ELF-1 (cell line): ENCODE measurements around the gene FOXQ1.

Experiments
- DNase-seq: peaks from one replicate; pipeline ENCODE4 v3.0.0-alpha.2; 2016; ENCODE audit warnings: low read depth, low spot score

FOXQ1 gene, protein sequence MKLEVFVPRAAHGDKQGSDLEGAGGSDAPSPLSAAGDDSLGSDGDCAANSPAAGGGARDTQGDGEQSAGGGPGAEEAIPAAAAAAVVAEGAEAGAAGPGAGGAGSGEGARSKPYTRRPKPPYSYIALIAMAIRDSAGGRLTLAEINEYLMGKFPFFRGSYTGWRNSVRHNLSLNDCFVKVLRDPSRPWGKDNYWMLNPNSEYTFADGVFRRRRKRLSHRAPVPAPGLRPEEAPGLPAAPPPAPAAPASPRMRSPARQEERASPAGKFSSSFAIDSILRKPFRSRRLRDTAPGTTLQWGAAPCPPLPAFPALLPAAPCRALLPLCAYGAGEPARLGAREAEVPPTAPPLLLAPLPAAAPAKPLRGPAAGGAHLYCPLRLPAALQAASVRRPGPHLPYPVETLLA

DNA sequence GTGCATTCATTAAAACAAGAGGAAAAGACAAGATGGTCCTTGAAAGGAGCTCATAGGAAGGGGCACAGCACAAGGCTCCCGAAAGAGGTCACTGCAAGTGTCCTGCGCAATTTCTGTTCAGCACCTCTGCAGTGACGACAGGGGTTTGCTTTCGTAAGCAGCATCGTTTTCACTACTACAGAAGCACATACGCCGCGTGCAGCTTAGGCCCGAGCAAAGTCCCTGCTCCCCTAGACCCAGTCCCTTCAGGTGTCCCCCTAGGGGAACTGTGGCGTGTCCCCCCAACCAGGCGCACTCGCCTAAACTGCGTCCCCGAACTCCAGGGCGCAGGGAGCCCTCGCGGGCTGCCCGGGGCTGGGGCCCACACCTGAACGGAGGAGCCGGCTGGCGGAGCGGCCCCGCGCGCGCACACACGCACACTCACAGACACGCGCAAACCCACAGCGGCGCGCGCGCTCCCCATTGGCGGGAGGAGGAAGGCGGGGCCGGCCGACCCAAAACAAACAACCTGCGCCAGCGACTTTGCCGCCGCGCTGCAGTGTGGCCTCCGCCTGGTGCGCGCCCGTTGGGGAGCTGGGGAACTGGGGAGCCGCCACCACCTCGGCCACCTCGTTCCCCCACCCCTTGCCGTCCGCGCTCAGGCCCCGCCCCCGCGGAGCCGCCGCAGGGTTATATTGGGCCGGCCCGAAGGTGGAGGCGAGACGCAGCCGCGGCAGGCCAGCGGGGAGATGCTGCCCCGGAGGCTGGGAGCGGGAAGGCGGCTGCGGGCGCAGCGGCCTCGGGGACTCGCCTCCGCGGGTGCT, at the start of gene FOXQ1:
Gene FOXQ1 (plus strand): TSS at position 699 of the 803 bp plus-strand sequence. CDS start 607 bp downstream, outside the sequence.
- DNase-seq: peak; percentile 36

DNA sequence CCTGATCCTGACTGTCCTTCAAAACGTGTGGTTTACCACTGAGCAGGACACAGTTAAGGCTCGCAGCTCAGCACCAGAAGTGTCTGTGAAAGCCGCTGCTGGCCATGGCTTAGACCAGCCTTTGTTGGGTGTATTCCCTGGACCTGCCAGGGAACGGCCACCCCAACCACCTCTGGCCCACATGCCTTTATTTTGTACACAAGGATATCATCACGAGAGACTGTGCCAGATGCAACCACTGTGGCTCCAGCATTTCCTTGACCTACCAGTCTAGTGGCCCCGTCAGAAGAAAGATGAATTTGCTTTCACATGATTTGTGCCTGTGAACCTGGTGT, 49.2 kb upstream of the FOXQ1 start:
- no peak for DNase-seq

DNA sequence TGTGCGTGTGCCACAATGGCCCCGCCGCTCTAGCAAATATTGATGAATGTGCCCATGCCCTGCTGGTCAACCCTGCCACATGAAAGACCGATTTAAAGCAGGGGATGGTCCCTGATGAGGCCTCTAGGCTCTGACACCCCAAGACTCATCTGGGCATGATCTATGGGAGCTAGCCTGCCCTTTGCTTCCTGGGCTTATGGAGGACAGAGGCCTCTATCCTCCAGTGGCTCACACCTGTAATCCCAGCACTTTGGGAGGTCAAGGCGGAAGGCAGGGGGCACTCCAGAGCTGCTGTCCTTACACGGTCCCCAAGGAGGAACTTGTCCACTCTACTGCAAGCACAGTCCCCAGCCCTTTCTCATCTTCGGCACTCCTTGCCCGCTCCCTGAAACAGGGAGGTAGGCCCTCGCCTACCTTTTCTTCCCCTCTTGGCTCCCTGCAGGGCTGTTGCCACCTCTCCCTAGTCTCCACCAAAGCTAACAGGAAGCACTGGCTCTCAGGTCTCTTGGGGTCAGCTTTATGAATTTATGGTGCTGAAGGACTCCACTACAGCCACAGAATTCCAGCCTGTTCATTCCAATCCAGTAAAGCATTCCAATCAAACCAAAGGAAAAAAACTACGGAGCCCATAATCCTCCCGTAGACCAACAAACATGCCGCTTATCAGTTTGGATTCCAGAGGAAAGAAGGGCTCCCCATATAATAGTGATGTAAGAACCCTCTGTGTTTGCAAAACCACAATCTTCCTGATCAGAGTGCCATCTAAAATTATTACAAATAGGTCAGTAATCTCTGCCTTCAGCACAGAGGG, 48.7 kb upstream of the FOXQ1 start:
- peak; percentile 53 for DNase-seq

DNA sequence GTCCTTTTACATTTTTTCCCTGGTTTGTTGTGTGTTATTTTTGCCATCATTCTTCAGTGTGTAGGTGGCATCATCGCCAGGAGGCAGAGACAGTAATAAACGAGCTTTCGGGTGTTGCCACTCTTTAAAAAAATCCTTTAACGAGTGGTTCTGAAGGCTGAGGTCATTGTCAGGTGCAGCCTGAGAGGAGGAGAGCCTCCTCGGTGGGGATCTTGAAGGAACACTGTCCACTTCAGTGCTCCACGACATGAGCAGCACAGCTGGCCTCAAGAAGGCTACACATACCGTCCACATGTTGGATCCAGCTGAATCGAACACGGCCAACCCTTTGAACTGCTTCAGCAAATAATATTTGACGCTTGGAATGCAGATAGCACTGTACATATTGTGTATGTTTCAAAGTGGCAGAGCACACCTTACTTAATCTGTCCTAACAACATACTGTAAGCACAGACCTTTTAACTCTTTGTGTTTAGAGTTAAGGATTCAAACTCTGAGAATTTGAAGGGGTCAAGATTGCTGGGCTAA, 48.0 kb upstream of the FOXQ1 start:
- no peak for DNase-seq

DNA sequence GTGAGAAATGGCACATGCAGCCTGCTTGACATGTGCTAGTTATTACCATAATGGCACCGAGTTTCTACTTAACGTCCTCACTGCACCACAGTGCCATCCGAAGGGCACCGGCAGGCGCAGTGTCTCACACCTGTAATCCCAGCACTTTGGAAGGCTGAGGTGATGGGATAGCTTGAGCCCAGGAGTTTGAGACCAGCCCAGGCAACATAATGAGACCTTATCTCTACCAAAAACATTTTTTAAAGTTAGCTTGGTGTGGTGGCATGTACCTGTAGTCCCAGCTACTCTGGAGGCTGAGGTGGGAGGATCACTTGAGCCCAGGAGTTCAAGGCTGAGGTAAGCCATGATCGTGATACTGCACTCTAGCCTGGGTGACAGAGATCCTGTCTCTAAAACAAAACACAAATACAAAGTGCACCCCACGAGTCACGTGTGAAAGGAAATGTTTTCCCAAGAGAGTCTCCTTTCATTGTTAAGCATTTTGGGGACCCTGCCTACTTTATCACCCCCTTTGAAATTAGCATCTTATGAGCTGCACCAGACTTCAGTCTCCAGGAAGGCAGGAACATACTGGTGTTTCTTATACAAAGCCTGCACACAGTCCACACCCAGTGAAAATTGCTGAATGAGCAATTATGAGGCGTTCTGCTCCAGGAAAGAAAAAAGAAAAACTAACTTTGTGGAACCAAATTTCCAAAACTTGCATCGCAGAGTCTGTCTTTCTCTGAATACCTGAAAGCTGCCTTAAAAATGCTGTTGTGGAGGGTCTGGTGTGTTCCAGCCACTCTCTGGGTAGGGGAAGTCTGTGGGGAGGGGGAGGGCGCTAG, 47.1 kb upstream of the FOXQ1 start:
- DNase-seq: no peak

DNA sequence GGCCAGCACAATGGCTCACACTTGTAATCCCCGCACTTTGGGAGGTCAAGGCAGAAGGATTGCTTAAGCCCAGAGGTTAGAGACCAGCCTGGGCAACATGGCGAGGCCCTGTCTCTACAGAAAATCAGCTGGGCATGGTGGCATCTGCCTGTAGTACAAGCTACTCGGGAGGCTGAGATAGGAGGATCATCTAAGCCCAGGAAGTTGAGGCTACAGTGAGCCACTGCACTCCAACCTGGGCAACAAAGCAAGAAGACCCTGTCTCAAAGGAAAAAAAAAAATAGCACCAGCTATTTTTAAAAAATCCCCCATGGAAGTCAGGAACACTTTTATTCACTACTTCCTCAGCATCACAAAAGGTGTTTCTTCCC, 45.2 kb upstream of the FOXQ1 start:
- DNase-seq: no peak

DNA sequence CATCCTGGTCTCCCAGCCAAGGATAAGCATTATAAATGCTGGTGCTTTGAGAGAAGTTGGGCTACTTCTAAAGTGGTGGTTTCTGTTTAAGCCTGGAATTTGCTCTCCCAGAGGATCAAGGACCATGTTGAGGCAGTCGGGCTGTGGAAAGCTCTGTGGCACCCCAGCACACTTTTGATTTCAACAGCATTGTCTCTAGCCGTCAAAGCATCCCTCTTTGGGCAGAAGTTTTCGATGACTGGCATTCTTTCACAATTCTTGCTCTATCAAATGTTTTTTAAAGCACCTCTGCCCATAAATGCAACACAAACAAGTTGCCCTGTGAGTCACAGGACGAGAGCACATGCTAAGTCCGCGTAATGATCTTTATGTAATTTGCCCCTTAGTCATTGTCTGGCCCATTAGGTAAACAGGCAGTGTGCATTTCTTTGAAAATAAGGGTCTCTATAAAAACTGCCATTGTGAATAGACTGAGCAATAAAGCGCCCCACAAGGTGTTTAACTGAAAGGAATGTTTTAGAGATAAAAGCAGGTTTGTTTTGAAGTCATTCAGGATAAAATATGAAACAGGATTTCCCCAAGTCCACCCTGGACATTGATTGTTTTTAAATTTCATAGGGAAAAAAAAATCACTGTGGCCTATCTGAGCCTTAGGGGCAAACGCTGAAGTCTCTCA, 44.7 kb upstream of the FOXQ1 start:
- DNase-seq: no peak

DNA sequence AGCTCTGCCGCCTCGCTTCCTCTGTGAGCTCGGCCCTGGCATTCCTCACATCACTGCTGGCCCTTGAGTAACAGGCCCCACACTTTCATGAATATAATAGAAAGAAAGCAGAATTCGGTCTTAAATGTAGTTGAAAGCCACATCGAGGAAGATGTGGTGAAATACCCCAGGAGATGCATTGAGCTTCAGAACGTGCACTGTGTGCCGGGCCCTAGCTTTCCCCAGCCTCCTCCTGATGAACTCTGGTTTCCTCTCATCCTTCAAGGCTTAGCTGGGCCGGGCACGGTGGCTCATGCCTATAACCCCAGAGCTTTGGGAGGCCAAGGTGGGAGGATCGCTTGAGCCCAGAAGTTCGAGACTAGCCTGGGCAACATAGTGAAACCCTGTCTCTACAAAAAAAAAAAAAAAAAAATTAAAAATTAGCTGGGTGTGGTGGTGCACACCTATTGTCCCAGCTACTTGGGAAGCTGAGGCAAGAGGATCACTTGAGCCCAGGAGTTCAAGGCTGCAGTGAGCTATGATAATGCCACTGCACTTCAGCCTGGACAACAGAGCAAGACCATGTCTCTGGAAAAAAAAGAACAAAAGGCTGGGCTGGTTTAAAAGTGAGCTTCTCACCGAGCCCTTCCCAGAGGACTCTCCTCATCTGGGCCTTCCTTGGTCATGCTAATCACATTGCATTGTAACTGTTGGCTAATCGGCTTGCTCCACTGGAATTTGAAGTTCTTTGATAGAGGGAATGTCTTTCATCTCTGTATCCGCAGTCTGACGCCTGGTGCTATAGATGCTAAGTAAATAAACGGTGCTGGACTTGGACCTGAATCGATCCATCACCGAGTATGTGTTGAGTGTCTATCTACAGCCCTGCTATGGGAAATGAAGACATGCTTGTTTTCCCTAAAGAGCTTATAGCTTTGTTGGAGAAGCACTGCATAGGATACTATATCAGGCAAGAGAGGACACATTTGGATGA, 43.8 kb upstream of the FOXQ1 start:
- DNase-seq: peak; percentile 33

DNA sequence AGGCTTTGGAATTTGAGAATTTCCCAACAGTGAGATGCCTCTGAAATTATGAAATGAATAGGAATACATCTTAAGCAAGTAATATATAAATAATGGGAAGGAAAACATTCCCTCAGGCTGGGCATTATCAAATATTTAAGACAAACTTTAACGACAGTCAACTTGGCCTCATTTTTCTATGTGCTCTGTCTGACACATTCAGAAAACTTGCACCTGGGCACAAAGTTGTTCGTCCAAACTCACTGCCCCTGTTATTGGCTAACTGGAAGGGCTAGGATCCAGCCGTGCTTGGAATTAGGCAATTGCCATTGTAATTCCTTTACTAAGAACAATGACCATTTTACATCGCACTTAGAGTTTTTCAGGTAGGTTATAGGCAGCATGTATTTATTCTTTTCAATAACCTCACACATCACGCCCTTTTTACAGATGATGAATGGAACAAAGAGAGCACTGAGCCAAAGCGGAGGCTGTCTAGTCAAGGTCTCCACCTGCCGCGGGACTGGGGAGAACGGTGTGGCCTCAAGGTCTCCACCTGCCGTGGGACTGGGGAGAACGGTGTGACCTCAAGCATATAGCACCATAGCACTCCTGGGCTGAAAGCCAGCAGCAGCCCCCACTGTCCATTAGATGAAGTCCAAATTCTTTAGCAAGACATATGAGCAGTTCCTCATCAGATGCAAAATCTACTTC, 40.7 kb upstream of the FOXQ1 start:
- DNase-seq: no peak

DNA sequence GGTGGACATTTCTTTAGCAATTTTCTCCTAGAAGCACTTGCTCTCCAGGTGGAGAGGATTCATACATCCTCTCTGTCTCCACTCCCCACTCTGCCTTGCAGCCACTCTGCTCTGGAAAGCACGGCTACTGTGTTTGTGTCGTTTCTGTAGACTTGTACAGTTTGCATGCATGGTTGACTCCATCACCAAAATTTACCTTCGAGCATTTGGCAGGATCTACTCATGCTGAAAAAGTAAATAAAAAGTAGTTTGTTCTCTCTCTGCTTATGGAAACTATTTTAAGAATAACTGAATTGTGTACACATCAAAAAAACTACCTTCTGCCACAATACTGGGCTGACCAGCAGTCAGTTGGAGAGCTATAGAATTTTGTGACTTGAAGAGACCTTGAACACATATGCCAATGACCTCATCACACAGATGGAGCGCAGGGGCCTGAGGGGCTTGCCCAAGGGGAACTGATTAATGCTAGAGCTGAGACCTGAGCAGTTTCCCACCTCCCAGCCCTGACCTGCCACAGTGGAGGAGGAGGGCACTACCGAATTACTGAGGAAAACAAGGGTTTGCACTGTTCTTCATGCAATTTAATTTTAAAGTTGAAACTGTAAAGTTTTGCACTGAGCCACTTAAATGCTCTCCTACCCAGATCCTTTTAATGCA, 33.7 kb upstream of the FOXQ1 start:
- DNase-seq: no peak

DNA sequence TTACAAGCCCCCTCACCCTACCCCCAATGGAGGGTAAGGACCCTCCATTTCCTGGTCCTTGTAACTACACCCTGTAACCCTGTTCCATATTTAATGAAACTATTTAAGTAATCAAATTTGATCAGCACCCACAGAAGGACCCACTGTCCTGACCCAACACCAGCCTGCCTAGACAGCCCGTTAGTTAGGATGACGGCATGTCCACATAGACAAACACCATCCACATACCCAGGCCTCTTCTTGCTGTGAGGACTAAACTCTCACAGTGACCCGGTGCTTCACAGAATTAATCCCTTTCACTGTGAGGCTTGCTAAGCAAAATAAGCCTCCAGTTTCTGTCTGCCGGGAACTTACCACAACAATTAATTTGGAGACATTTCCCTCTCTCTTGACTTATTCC, 32.8 kb upstream of the FOXQ1 start:
- DNase-seq: no peak

DNA sequence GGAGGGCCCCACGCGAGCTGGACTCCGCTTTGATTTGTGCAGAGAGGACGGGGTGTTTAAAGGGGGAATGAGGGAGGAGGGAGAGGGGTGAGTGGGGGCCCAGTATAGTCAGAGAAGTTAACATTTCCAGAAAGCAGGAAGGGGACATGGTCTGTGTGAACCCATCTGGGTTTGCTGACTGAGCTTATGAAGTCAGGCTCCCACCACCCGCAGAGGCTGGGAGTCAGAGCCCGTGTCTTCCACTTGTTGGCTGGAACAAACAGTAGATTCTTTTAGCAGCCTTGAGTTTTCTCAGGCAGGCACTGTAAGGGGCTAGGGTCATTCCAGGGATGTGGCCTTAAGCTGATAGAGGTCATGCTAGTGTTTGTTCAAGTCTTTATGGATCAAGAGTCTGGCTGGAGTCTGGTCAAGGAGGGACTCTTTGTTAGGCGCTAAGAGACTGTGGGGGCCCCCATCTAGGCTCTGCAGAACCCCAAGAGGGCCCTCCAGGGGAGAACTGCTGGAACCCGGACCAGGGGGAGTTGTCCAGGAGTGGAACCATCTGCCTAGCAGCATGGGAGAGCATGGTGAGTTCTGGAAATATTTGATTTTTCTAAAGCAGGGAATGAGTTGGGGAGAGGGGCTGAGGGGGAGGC, 31.1 kb upstream of the FOXQ1 start:
- no peak for DNase-seq

DNA sequence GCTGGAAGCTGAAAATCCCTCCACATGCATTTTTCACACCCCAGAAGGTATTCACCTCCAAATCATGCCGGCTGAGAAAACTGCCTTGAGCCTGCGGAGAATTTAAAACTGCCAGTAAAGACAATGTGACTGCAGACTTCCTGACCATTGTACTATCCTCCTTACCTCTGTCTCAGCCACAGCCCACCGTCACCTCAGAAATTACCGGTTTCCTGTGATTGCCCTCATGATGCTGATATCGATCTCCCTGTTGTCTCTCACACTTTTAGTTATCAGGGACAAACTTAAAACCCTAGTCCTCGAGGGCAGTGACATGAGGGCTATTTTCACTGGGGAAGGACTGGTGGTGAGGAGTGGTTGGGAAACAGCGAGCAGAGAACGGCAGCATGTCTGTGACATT, 30.2 kb upstream of the FOXQ1 start:
- DNase-seq: no peak

DNA sequence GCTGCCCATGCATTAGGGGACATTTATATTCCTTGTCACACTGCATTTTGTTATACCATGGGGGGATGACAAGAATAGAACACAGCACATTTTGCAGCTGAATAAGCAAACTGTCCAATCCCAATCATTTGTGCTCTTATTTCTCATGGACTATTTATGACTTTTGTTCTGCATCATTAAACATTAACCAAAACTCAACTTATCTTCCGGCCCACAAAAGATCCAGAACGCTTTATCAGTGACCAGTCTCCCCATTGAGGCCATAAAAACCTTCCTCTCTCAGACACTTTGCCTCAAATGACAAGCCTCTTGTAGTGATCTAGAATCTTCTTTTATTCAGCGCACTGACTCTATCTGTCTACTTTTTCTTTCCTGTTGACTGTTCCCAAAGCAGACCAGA, 28.4 kb upstream of the FOXQ1 start:
- no peak for DNase-seq

DNA sequence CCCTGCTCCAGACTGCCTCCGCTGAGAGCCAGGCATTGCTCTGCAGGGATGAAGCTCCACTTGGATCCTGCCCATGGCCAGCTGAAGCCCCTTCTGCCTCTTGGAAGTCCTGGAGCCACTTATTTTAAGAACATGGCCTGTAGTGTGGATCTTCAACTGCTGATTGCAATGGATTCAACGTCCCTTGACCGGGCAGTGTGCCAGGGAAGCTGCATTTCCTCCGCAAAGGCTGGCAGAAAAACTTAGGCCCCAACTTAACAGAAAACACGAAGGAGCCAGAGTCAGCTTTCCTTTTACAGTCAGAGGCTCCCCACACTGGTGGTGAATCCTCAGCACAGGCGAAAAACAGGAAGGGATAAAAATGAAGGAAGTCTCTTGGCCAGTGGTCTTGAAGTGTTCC, 26.3 kb upstream of the FOXQ1 start:
- DNase-seq: no peak

DNA sequence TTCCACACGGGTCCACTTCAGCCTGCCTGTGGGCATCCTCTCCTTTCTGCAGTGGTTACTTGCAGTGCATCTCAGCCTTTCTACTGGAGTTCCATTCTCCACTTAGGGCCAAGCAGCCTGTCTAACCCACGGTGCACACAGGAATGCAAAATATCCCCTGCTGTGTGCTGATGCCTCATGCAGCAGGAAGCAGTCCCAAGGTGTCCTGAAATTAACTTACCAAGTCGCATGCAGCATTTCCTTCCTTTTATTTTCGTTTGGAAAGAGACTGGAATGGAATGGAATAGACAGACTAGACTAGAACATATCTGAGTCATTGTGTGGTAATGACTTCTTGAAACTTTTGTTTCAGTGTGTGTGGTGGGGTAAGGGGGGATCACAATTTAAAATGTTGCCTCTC, 25.9 kb upstream of the FOXQ1 start:
- no peak for DNase-seq

DNA sequence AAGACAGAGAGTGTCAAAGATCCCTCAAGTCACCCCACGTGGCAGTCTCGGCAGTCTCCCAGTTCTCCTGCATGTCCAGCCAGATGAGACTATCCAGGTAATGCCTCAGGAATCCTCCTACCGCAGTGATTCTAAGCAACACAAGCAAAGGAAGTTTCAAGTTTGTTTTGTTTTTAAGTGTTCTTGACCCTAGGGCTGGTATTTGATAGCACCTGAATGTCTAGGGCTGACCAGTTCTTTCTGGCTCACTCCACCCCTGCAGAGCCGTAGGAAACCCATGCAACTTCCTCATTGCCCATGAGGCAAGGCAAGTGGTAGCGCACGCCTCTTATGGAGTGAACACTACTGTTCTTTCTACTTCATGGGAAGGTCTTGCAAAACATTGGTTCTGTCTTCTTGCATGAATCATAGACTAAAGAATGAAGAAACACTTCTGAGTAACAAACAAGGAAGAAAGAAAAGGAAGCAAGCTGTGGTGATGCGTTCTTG, 24.8 kb upstream of the FOXQ1 start:
- DNase-seq: peak; percentile 21

DNA sequence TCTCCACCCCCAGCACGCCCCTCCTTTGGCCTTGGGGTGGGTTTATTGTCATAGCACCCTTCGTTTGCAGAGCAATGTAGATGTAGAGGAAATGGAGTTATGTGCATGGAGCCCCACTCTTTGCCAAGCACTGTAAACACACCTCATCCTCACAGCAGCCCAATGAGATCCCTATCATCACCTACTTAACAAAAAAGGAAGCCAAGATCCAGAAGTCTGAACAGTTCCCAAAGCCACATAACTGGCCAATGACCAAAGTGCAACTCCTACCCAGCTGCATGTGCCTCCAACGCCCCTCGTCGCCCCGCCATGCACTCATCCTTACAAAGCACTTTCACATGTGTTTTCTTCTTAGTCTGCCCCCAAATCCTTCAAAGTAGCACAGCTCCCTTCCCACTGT, 21.8 kb upstream of the FOXQ1 start:
- no peak for DNase-seq
